Lower leg skin (tissue), 3 donors: ENCODE results near the gene SRP54.

Experiments
- POLR2A ChIP-seq, 2 donors: fragments of 450-650 bp; IDR thresholded peaks; one replicate each; pipeline ENCODE4 v1.6.1; 2016 to 2017; ENCODE audit warnings: antibody characterized with exemption in 2 of 2, mild to moderate bottlenecking in 1 of 2, moderate library complexity in 1 of 2
- TF ChIP-seq, protein P1 (sequence below), 3 donors: fragments of 450-650 bp; IDR thresholded peaks; one replicate each; pipeline ENCODE4 v1.5.1; 2016; ENCODE audit warnings: antibody characterized with exemption in 3 of 3, mild to moderate bottlenecking in 3 of 3, moderate library complexity in 2 of 3

DNA sequence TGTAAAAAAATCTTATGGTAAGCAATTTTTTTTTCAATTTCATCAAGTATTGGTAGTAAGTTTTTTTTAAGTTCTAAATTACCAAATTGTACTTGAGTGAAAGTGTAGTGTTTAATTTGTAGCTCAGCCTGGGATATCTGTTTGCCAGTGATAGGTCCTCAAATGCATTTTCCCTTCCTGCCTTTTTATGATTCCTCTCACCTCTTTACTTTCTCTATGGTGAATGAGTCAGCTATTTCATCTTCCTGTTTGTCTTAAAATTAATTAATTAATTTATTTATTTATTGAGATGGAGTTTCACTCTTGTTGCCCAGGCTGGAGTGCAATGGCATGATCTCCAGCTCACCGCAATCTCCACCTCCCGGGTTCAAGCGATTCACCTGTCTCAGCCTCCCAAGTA is 10.6 kb downstream of the SRP54 start:
- TF ChIP-seq, protein P1, sequence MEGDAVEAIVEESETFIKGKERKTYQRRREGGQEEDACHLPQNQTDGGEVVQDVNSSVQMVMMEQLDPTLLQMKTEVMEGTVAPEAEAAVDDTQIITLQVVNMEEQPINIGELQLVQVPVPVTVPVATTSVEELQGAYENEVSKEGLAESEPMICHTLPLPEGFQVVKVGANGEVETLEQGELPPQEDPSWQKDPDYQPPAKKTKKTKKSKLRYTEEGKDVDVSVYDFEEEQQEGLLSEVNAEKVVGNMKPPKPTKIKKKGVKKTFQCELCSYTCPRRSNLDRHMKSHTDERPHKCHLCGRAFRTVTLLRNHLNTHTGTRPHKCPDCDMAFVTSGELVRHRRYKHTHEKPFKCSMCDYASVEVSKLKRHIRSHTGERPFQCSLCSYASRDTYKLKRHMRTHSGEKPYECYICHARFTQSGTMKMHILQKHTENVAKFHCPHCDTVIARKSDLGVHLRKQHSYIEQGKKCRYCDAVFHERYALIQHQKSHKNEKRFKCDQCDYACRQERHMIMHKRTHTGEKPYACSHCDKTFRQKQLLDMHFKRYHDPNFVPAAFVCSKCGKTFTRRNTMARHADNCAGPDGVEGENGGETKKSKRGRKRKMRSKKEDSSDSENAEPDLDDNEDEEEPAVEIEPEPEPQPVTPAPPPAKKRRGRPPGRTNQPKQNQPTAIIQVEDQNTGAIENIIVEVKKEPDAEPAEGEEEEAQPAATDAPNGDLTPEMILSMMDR (IDR thresholded peaks at IDR 0.05): no peak
- TF ChIP-seq POLR2A (IDR thresholded peaks at IDR 0.05): no peak
